Kidney tubule cell (primary cell): ENCODE results near the gene VPS45.
"Not testable (repeated sequence)": the region's sequence is repeated elsewhere in the genome, so short reads cannot be mapped to it uniquely, and the experiment has no call there.

Experiments used
- DNase-seq: peaks from one replicate; pipeline ENCODE4 v3.0.0-alpha.2; 2018; ENCODE audit warnings: low spot score

The VPS45 gene, protein sequence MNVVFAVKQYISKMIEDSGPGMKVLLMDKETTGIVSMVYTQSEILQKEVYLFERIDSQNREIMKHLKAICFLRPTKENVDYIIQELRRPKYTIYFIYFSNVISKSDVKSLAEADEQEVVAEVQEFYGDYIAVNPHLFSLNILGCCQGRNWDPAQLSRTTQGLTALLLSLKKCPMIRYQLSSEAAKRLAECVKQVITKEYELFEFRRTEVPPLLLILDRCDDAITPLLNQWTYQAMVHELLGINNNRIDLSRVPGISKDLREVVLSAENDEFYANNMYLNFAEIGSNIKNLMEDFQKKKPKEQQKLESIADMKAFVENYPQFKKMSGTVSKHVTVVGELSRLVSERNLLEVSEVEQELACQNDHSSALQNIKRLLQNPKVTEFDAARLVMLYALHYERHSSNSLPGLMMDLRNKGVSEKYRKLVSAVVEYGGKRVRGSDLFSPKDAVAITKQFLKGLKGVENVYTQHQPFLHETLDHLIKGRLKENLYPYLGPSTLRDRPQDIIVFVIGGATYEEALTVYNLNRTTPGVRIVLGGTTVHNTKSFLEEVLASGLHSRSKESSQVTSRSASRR

DNA sequence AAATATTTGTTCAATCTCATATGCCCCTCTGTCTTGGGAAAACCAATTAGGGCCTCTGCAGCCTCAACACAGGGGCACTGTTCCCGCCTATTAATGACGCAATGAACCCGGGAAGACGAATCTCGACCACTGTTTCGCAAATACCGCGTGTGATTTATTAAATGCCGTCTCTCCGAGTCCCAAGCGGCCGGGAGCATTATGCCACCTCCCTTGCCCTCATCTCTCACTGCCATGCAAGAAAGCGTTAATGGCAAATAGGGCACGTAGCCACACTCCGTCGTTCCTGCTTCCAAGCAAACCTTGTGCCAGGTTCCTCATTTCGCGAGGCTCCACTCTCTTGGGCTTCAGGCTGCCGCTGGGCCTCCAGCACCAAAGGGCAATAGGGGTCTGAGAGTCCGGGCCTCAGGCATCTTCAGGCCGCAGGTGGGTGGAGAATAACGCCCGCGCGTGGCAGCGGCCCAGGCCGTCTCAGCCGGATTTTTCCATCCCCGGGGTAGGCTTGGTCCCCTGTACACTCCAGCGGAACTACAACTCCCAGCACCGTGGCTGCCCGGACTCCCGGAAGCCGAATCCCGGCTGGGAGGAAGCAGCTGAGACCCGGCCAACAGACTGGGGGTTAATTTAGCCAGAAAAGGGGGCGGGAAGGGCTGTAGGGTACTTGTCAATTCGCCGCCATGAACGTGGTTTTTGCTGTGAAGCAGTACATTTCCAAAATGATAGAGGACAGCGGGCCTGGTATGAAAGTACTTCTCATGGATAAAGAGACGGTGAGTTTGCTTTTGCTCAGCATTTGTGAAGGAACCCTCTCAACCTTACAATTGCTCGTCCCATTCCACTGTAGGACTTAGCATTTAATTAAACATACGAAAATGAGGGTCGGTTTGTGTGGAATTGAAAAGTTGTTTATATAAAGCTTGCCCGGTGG is at the start of gene VPS45:
Gene VPS45 (plus strand): TSS at position 593 of the 925 bp plus-strand sequence. CDS start 82 bp downstream, at position 675.
- DNase-seq: peak; percentile 89

DNA sequence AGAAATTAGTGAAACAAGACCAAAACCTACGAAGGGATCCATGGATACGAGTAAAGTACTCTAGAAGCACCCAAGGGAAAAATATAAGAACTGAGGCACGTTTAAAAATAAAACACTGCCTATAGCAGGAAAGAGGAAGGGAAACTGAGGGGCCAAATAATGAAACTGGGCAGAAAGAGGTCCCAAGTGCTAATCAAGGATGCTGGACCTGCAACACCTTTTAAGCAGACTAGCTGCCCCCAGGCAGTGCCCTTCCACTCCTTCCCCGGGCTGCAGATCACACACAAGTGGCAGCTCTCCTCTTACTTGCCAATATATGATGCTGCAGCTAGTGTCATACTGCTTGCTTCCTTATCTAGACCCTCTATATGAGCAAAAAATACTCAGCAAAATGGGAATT is 49.4 kb upstream of the VPS45 start:
- DNase-seq: no peak

DNA sequence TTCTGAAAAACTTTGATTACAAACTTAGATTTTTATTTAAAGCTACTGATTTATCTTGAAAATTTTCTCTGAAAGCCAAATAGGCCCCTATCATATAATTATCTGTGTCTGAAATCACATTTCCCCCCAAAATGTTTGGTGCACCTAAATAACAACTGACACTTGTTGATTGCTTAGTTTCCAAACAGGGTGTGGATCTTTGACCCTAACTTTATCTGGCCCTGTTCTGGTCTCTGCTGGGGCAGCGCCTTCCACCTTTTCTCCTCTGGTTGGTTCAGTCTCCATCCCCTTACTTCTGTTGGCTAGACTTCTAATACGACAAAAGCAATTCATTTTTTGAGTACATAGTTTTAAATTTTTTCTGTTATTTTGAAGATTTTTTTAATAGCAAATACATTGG is 46.9 kb upstream of the VPS45 start:
- DNase-seq: no peak

DNA sequence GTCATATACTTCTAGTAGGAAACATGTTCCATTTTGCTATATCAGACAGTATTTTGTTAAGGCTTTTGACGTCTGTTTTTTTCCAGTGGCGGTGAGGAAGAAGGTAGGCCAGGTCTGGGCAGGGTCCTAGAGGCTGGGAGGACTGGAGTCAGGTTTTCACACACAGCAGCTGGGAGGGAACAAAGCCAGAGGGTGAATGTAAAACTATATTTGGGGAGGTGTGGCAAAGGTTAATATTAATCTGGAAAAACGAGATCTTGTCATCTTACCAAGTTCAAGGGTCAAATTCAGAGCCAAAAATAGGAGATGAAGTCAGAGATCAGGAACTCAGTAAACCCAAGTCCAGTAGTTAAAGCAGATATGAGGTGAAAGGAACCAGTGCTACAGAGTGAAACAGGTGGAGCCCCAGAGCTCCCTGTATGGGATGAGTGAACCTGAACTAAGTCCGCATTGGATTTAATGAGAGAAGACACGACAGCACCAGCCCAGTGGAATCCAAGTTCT is 46.3 kb upstream of the VPS45 start:
- DNase-seq: peak; percentile 90

DNA sequence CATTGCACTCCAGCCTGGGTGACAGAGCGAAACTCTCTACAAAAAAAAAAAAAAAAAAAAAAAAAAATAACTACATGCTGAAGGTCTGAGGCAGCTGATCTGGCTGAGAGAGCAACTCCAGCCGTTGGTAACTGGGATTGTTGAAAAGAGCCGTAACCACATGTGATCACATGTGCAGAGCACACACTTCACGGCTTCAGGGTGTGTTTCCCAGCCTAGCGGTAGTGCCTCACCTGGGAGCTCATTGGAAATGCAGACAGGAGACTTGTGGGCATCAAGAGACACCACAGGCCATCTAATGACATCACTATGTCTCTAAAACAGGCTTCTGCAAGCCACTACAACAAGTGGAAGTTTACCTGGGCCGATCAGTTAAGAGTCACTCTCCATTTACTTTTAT is 45.2 kb upstream of the VPS45 start:
- DNase-seq: peak; percentile 55

DNA sequence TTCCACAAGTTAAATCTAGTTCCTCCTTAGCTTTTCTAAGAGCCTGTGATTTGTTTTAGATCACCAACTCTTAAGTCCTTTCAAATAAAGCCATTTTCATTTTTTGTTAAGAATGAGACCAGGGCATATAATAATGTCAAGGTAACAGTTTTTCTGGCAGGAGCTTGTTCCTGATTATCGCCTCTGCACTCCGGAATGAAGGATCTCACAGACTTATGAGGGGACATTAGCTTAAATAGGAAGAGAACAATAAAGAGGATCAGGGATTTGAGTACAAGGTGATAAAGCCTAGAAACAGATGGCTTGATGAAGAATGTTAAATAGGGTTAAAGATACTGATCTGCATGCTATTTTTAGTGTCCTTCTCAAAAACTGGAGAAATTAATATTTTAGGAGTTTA is 43.4 kb upstream of the VPS45 start:
- DNase-seq: no peak

DNA sequence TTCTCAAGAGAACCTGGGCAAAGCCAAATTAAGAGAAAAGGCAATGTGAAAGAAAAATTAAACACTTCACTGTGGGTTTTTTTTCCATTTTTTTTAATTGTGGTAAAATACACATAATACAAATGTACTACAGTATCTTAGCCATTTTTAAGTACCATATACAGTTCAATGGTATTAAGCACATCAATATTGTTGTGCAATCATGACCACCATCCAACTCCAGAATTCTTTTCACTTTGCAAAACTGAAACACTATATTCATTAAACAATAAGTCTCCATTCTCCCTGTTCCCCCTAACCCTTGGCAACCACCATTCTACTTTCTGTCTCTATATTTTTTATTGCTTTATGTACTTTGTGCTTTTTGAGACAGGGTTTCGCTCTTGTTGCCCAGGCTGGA is 39.3 kb upstream of the VPS45 start:
- DNase-seq: no peak

DNA sequence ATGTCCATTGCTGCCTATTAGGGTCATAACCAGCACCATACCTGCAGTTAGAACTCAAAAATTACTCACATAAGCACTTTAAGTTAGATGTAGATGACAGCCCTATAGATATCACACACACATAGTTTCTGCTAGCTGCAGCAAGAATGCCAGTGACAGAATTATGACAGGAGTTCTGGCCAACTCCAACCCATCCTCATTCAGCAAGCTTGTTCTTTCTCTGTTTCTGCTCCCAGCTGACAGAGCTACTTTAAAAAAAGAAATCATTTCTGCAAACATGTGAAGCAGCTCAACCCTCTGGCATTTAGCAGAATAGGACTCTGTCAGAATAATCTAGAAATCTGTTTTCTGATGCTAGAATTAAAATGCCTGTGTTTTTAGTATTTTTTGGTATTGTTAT is 33.2 kb upstream of the VPS45 start:
- no peak for DNase-seq

DNA sequence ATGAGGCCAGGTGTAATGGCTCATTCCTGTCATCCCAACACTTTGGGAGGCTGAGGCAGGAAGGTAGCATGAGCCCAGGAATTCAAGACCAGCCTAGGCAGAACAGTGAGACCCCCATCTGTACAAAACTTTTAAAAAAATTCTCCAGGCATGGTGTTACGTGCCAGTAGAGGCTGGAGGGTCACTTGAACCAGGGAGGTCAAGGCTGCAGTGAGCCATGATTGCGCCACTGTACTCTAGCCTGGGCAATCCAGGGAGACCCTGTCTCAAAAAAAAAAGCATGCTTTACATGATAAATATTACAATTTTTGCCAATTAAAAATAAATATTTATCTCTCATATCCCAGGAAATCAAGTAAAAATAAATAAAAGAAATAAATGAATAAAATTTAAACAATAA is 17.6 kb upstream of the VPS45 start:
- no peak for DNase-seq

DNA sequence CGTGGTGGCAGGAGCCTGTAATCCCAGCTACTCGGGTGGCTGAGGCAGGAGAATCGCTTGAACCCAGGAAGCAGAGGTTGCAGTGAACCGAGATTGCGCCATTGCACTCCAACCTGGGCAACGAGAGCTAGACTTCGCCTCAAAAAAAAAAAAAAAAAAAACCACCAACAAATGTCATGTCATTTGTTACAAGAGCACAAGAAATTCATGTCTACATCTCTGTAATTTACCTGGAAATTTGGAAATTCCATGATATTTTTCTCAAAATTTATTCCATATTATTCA is 16.5 kb upstream of the VPS45 start:
- no peak for DNase-seq

DNA sequence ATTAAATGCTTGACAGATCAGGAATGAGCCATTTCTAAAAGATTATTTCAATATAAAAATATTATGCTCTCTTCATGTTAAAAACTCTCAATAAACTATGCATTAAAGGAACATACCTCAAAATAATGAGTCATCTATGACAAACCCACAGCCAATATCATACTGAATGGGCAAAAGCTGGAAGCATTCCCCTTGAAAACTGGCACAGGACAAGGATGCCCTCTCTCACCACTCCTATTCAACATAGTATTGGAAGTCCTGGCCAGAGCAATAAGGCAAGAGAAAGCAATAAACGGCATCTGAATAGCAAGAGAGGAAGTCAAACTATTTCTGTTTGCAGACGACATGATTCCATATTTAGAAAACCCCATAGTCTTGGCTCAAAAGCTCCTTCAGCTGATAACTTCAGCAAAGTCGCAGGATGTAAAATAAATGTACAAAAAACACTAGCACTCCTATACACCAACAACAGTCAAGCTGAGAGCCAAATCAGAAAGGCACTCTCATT is 15.6 kb upstream of the VPS45 start:
- DNase-seq: not testable (repeated sequence)

DNA sequence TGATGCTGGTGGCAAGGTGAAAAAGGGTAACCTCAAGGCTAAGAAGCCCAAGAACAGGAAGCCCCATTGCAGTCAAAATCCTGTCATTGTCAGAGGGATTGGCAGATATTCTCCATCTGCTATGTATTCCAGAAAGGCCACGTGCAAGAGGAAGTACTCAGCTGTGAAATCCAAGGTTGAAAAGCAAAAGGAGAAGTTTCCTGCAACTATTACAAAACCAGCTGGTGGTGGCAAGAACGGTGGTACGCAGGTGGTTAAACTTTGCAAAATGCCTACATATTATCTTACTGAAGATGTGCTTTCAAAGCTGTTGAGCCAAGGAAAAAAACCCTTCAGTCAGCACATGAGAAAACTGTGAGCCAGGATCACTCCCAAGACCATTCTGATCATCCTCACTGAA is 13.7 kb upstream of the VPS45 start:
- no peak for DNase-seq

DNA sequence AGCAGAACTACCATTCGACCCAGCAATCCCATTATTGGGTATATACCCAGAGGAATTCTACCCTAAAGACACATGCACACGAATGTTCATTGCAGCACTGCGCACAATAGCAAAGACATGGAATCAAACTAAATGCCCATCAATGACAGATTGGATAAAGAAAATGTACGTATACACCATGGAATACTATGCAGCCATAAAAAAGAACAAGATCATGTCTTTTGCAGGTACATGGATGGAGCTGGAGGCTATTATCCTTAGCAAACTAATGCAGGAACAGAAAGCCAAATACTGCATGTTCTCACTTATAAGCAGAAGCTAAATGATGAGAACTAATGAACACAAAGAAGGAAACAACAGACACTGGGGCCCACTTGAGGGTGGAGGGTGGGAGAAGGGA is 12.1 kb upstream of the VPS45 start:
- DNase-seq: not testable (repeated sequence)

DNA sequence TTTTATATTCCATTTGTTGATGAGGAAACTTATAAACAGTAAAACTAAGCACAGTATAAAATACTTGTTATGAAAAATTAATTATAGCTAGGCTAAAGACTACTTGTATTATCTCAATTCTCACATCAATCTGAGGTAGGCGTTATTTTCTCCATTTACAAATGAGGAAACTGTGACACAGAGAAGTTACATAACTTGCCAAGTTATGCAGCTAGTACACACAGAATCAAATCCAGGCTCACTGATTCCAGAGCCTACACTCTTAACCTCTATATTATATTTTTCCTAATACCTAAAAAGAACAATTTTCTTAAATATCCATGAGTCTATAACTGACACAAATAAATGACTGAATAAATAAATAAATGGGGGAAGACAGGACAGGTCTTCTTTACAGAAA is 11.2 kb upstream of the VPS45 start:
- DNase-seq: no peak

DNA sequence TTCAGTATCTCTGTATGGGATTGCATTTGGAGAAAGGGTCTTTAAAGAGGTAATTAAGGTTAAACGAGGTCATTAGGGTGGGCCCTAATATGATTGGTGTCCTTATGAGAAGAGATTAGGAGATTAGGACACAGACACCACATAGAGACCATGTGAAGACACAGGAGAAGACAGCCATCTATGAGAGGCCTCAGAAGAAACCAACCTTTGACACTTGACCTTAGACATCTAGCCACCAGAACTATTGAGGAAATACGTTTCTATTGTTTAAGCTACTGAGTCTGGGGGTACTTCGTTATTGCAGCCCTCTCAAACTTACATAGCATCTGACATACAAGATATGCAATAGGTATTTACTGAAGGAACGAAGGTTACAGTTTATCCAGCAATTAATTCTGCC is 7.3 kb upstream of the VPS45 start:
- DNase-seq: no peak

DNA sequence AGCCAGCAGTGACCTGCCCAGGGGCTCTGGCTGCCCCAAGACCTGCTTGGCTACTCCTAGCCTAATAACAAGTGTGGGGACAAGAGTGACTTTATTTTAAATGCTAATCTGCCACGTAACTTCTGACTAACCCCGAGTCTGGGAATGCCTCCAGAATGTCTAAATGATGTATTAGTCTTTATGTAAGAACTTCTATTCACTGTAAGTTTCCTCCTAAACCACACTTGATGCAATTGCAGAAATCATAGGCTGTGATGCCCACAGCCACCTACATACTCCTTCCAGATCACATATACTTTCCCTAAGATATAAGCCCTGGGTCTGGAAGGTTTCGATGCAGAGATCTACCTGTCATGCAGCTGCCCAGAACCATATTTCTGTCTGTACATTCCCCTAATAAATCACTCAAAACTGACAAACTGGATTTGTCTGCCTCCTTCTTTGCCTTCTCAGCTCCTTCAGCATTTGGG is 5.9 kb upstream of the VPS45 start:
- DNase-seq: peak; percentile 70

DNA sequence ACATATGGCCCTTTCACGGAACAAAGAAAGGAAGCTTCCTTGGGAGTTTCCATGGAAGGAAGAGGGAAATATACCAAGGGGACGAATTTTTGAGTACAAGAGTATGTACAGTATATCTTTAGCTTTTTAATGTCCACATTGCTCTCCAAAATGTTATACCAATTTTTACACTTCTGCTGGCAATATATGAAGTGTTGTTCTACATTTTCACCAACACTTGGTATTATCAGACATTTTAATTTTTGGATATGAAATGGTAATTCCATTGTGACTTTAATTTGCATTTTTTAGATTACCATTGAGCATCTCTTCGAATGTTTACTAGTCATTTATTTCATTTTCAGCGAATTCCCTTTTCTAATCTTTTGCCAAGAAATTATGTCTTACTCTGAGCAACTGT is 5.5 kb upstream of the VPS45 start:
- no peak for DNase-seq

DNA sequence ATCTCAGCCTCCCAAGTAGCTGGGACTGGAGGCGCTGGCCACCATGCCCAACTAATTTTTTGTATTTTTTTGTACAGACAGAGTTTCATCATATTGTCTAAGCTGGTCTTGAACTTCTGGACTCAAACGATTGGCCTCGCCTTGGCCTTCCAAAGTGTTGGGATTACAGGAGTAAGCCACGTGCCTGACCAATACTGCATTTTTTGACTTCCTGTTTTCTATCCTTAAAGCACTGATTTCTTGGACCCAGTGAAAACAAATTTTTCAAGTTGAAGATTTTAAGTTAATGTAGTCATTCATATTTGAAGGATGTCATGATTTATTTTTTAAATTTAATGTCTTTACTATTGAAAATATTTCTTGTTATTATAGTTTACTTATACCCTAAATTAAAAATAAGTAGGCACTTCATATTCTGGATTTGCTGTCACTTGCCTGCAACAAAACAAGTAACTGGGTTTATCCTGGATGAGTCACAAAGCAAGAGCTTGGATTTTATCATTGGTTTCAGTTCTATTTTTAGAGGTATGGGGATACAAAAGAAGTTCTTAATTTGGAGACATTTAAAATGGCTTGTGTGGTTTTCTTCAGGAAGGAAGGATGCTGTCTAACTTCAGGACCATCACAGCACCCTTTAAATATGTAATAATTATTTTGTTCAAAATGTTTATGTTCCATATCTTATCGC is 2.2 kb upstream of the VPS45 start:
- peak; percentile 33 for DNase-seq

DNA sequence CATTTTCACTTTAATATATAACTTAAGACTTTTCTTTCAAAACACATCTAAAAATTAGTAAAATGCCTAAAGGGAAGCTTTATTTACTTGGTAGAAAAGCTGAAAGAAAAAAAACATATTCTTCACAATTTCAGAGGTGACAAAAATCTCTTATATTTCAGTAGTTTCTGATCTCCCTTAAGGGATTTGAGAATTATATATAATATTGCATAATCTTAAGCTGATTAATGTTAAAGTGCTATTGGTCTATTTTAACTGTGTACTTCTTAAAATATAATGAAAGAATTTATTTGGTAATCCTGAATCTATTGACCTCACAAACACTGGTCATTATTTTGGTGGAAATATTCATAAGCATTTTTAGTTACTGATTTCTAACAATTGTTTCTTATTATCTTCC is 1.2 kb upstream of the VPS45 start:
- no peak for DNase-seq

DNA sequence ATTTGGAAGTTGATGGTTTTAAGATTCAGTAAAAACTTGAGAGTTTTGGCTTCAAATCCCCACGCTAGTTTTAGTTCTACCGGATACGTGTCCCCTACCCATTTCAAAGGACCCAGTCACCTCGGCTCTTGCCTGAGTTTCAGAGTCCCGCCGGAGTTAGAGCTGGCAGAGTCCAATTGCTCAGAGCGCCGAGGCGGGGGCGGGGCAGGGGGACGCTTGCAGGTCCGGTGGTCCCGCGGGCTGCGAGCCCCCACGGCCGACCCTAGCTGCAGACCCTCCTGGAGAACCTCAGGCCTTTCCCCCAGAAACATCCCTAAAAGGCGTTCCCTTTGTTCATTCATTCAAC is 765 bp upstream of the VPS45 start:
- no peak for DNase-seq

DNA sequence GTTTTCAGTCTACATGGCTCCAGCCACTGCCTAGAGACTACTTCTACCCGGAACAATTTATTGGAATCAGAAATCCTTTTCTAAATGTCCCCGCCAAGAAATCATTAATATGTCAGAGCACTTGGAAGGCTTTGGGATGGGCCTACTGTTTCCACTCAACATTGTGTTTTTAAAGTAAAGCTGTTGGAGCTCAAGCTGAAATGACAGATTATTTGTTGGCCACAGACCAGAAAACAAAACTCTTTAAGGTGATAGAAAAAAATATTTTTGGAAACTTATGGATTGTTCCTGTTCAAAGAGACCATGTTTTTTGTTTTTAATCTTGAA is 496 bp downstream of the VPS45 start:
- DNase-seq: no peak

DNA sequence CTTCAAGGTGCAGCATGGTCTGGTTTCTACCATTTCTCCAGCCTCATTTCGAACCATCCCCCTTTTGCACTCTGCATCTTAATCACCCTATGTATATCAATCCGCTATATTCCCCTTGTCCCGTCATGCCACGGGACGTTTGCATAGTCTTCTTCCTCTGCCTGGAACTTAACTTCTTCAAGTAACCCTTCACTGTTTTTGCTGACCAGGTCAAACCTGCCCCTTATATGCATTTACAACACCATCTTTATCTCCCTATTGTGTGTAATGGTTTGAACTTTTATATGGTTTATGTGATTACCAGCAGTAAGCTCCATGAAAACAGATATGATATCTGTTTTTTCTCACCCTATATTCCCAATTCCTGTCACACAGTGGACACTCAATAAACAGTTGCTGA is 2.3 kb downstream of the VPS45 start:
- no peak for DNase-seq
